CD4-positive, alpha-beta T cell treated with Interleukin-17A for 1 hour (primary cell): ENCODE results near the gene MMP11.

Source experiments
- DNase-seq: peaks from one replicate; pipeline ENCODE4 v3.0.0-alpha.2; 2020

Gene MMP11

DNA sequence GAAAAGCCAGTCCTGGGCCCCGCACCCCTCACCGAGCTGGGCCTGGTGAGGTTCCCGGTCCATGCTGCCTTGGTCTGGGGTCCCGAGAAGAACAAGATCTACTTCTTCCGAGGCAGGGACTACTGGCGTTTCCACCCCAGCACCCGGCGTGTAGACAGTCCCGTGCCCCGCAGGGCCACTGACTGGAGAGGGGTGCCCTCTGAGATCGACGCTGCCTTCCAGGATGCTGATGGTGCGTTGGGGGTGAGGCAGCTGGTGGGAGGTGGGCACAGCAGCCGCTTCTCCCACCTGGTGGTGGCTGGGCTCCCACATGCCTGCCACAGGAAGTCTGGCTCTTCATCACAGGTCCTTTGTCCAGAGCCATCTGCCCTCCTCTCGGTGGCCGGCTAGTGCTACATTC is 9.6 kb downstream of the MMP11 start:
- DNase-seq = no peak

DNA sequence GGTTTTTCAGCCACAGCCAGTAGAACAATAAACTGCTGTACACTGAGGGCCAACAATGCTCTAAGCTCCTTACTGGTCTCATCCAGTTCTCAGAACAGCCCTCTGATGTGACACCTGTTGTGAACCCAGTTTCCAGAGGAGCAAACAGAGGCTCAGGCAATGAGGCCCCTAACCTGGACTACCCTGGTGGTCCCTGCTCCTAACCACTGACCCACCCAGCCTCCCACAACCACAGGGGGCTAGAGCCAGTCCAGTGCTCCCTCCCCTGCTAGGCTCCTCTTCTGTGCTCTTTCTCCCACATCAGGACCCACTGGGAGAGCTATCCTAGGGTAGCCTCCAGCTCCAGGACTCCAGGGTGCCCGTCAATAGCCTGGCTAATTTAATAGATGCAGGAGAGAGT is 10.1 kb downstream of the MMP11 start:
- DNase-seq = no peak

DNA sequence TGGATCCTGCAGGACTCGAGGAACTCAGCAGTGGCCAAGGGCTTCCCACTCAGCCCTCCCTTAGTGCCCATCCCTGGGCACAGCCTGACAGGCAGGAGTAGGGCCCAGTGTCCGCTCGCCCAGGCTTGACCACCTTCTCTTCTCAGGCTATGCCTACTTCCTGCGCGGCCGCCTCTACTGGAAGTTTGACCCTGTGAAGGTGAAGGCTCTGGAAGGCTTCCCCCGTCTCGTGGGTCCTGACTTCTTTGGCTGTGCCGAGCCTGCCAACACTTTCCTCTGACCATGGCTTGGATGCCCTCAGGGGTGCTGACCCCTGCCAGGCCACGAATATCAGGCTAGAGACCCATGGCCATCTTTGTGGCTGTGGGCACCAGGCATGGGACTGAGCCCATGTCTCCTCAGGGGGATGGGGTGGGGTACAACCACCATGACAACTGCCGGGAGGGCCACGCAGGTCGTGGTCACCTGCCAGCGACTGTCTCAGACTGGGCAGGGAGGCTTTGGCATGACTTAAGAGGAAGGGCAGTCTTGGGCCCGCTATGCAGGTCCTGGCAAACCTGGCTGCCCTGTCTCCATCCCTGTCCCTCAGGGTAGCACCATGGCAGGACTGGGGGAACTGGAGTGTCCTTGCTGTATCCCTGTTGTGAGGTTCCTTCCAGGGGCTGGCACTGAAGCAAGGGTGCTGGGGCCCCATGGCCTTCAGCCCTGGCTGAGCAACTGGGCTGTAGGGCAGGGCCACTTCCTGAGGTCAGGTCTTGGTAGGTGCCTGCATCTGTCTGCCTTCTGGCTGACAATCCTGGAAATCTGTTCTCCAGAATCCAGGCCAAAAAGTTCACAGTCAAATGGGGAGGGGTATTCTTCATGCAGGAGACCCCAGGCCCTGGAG is 10.9 kb downstream of the MMP11 start:
- DNase-seq = no peak

DNA sequence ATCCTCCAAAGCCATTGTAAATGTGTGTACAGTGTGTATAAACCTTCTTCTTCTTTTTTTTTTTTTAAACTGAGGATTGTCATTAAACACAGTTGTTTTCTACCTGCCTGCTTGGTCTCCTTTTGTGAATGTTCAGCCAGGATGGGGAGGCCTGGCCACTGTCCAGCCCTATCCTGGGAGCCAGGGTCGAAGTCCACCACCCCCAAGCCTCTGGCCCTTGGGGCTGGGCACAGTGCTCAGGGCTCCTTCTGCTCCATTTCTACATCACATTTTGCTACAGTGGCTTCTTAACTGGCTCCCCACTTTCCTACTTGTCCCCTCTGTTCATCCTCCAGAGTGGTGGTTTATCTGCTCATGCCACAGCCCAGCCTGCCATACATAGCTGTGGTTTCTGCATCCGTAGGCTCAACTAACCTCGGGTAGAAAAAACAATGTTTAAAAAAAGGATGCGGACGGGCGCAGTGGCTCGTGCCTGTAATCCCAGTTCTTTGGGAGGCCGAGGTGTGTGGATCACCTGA is 11.6 kb downstream of the MMP11 start:
- DNase-seq = peak; percentile 15

DNA sequence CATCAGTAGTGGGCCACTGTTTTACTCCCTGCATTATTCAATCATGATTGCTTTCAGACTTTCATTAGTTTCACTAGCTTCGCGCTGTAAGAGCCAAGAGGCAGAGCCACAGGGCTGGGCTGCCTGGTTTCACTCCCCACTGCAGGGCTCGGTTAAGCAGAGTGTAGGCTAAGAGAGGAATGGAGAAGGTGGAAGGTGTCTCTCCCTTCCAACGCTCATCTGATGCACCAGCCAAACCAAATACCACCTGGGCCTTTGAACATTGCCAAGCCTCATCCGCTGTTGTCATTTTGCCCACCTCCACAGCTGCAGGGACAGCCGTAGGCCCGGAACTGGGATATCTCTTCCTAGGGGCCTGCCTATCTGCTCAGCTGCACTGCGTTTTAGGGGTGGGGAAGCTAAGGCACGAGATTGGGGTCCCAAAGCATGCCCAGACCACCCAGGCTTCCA is 13.6 kb downstream of the MMP11 start:
- no peak for DNase-seq

DNA sequence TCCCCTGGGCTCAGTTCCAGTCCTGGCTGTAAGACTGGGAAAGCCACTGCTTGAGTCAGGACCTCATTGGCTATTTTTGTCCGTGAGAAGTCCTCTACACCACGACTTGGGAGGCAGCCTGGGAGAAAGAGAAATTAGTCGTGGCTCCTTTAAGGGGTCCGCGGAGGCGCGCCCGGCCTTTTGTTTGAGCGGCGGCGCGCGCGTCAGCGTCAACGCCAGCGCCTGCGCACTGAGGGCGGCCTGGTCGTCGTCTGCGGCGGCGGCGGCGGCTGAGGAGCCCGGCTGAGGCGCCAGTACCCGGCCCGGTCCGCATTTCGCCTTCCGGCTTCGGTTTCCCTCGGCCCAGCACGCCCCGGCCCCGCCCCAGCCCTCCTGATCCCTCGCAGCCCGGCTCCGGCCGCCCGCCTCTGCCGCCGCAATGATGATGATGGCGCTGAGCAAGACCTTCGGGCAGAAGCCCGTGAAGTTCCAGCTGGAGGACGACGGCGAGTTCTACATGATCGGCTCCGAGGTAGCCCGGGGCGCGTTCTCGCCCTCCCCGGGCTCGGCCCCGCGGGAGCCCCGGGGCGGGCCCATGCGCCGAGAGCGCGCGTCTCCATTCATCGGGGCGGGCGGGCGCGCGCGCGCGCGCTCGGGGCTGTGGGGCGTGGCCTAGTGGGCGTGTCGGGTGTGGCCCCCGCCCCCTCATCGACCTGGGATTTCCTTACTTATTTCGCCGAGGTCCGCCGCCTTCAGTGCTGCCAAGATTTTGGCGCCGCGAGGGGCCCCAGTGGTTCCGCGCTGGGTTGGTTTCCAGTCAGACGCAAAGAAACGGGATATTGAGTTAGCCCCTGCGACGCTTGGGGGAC is 14.3 kb downstream of the MMP11 start, which contains the start of gene SMARCB1:
TSS of gene SMARCB1 (plus strand) at position 215 of the 848 bp plus-strand sequence. CDS start at position 419, 204 bp downstream.
- peak; percentile 93 for DNase-seq

DNA sequence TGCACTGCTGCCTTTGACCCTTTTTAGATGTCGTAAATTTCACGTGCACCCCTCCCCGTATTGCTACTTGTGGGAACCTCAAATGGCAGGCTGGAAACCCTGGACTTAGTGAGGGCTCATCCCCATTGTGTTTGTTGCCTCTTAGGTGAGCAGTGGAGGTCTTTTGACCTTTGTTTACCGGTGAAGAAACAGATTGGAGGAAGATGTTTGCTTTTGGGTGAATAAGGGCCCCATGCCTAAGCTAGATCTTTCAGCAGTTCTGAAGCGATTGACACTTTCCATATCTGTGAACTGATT is 14.9 kb downstream of the MMP11 start:
- no peak for DNase-seq

DNA sequence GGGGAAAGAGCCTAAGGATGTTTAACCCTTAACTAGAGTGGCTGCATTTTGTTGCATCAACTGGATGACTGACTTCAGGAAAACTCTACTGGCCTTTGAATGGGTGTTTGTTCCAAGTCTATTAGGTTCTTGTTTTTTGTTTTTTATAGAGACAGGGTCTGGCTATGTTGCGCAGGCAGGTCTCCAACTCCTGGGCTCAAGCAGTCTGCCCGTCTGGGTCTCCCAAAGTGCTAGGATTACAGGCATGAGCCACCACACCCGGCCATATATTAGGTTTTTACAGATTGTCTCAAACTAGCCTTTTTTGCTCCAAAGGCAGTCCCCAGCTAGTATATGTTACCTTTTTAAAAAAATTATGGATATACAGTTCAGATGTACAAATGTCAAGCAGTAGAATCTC is 15.3 kb downstream of the MMP11 start:
- DNase-seq = no peak

DNA sequence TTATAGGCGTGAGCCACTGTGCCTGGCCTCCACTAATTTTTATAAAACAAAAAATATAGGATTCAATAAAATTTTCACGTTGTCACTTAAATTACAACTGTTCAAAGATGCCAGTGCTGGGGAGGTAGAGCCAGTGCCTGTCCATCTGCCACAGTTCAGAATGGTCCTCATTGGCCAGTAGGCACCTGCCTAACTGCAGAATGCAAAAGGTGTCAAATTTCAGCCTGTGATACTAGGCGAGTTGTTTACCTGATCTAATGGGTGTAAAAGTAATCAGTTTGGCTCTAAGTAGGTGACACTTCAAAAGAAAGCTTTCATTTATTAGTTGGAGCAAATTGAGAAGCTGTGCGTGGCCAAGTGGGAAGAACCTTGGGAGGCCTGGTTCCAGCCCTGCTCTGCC is 16.5 kb downstream of the MMP11 start:
- DNase-seq = no peak

DNA sequence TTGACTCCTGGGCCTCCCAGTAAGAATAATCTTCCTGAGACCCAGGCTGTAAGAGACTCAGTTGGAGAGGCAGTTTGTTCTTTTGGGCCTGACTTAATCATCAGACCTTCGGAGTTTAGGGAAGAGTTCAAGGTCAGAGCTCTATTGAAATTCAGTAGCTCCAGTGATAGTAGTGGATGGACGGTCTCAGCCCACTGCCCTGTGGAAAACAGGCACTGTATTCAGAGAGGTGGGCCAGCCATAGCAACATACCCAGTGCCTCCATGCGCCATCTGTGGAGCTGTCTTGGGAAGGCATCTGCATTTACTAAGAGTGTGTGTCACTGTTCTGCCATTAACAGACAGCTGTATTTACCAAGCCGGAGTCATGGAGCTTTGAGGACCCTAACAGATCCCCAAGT is 17.0 kb downstream of the MMP11 start:
- DNase-seq = no peak

DNA sequence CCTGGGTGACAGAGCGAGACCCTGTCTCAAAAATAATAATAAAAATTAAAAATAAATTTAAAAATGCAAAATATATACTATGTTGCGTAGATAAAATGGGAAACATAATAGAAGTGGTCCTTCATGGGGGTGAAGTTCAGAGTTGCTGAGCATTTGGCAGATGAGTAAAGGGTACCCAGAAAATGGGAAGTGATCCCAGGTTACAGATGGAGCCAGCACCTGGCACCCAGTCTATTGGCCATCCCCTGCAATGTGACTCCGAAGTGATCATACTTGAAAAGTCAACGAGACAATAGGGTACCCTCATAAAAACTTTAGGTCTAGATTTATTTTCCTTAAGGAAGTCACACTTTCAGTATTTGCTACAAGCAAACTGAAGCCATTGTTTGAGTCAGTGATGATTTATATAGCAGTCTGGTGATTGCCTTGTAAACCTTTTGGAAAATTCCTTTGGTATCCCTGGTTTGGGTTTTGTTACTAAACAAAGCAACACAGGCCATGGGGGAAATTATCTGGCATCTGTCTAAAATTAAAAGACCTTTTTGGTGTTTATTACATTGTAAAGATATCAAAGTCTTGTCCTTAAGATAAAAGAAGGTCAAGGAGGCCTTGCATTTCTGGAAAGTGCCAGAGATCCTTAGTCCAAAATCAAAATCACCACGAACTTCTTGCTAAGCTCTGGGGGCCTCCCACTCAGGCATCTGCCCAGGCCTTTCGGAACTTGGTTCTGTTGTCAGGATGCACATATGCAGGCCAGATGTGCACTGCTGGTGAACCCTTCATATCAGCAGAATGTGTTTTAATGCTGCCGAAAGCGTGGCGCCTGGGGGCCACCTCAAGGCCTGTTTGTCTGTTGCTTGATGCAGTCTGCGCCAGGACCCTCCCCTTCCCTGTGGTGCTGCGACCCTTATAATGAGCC is 18.4 kb downstream of the MMP11 start:
- no peak for DNase-seq

DNA sequence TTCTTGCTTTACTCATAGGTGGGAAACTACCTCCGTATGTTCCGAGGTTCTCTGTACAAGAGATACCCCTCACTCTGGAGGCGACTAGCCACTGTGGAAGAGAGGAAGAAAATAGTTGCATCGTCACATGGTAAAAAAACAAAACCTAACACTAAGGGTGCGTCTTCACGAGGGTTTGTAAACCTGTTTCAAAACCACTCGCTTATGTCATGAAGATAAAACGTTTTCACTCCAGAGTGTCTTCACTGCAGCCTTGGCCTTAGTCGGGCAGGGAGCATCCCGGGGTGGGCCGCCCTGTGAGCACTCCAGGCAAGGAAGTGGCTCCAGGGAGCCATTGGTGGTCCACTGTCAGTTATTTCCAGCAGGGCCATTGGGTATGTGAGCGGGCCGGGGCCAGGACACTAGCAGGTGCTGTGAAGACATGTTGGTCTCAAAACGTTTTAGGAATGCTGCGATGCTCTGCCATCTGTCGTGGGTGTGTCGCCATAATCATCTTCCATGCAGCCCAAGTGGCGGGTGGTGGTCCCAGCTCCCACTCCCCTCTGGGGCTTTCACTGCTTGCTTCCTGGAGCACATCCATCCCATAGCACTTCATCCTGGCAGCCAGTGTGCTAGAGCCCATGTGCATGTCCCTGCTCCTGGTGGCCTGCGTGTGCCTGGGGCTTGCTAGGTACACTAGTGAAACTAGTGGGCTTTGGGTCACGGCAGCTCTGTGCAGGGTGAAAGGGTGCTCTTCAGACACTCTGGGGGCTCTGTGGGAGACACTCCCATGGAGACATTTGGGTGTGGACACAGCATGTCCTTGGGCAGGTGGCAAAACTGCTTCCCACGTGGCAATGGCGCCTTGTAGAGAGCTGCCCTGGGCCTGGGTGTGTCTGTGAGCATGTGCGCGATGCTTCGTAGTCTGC is 19.3 kb downstream of the MMP11 start:
- DNase-seq = no peak

DNA sequence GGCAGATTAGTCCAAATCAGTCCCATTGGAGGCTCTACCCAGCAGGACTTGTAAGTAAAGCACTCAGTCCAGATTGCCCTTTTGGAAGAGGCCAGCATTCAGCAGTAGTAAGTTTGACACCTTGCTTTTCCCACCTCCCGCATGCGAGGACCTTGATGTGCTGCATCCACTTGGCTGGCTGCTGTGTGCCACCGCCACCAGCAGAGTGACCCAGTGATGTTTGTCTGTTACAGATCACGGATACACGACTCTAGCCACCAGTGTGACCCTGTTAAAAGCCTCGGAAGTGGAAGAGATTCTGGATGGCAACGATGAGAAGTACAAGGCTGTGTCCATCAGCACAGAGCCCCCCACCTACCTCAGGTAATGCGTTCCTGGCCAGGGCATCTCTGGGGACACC is 20.7 kb downstream of the MMP11 start:
- DNase-seq = no peak

DNA sequence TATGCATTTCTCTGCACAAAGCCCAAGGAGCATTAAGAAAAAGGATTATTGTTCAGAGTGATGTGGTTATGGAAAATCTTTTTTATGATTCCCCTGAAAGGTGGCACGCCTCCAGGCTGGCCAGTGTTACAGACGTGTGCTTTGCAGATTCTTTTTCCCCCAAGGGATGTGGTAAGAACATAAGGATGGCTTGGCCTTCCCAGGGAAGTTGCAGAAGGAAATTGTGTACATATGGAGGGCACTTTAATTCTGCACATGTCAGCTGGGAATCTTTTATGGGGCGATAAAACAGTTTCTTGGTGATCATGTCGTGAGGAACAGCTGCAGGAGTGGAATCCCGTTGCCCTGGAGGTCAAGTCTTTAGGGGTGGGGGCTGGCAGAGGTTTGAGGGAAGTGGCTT is 23.8 kb downstream of the MMP11 start:
- no peak for DNase-seq

DNA sequence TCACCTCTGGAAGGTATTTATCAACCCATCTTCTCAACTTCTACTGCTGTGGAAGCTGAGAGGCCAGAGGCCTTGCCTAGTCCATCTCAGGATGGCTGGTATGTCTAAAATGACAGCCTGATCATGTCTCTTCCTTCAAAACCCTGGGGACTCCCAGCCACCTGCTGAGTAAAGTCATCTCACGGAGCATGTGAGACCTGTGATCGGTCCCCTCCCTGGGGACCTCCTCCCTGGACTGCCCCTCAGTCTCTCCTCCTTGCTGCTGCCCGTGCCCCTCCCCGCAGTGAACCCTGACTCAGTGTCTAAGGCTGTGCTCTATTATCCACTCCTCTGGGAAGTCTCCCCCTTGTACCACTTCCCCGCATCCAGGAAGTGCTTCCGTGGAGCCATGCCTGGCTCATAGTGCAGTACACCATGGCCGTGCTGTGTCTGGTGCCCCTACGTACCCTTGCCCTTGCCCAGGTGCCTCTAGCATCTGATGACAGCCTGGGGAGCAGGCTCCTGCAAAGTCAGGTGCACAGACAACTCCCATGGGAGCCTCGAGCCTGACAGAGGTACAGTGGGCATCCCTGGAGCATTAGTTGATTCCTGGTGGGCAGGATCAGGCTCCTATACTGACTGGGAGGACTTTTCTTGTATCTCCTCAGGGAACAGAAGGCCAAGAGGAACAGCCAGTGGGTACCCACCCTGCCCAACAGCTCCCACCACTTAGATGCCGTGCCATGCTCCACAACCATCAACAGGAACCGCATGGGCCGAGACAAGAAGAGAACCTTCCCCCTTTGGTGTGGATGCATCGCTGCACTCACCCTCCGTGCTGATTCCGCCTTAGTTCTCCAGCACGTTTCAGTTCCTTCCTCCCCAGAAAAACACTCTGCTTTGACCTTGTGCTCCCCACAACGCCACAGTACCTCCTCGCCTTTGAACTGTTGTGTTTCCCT is 27.9 kb downstream of the MMP11 start:
- DNase-seq = no peak

DNA sequence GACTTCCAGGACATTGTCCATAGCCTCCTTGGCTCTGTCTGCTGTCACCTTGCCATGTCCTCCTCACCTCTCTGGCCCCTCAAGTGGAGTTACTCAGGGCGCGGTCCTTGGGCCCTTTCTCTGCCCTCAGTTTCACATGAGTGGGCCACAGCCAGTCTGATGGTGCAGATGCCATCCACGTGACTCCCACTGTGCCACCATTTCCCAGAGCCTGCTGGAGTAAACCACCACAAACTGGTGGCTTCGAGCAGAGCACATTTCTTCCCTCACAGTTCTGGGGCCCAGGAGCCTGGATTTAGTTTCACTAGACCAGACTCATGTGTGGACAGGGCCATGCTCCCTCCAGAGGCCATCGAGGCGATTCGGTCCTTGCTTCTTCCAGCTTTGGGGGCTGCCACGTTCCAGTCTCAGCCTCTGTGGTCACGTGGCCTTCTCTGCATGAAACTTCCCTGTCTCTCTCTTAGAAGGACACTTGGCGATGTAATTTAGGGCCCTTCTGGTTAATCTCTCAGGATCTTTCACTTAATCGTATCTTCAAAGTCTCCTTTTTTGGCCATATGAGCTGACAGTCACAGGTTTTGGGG is 28.7 kb downstream of the MMP11 start:
- no peak for DNase-seq

DNA sequence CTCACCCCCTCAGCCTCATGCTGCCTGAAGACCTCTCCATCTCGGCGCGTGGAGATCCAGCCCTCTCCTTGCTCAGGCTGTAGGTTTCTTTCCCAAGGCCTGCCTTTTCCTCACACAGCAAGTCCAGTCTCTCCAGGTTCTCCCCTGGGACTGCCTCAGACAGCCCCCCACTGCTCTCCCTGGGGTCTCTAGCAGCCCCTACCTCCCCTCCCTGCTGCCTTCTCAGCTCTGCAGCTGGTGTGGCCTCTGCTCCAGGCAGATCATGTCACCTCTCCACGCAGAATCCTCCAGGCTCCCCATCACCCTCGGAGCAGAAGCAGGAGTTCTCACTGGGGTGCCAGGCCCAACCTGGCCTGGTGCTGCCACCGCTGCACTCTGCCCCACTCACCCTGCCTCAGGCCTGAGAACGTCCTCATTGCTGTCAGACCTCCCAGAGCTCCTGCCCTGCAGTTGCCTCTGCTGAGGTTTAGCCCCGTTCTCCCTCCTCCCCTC is 29.3 kb downstream of the MMP11 start:
- no peak for DNase-seq

DNA sequence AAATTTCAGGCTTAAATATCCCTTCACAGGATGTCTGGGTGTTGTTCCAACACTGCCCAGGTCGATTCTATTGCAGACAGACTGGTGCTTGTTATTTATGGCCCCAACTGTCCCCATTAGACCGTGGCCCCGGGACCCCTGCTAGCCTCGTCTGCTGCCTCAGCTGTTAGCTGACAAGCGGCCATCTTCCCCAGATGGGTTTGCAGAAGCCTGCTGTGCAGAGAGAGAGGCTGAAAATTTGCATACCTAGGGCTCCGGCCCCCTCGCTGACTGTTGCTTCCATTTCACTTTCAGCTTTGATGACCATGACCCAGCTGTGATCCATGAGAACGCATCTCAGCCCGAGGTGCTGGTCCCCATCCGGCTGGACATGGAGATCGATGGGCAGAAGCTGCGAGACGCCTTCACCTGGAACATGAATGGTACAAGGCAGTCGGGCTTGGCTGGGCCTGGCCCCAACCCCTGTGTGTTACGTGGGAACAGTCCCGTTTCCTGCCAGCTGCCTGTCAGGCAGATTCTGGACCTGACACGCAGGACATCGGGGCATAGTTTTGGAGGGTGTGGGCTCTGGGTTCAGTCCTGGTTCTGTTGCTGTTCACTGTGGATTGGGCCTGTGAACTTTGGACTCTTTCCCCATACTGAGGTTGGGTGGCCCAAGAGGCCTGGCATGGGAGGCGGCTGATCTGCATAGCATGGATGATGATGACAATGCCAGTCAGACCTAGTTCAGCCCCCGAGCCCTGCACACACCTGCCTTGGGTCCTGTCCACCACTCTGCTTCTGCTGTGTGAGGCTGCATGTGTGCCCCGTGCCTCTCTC is 30.6 kb downstream of the MMP11 start:
- DNase-seq = no peak

DNA sequence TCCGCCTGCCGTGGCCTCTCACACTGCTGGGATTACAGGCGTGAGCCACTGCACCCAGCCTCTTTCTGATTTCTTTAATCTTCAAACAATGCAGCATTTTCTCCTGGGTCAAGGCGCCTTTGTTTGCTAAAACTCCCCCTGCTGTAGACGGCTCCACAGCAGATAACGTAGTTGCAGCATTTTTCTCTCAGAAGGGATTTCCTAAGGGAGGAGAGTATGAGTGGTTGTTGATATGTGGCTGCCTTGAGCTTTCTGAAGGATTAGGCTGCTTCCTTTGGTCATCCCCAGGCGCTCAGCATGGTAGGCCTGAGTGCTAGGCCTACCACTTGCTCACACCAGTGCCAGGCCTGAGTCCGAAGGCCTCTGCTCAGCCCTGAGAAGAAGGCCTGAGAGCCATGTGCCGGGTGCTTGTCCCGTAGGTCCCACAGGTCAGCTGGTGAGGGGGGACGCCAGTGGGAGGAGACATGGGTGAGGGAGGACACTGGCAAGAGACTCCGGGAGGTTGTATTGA is 32.2 kb downstream of the MMP11 start:
- no peak for DNase-seq
